PC-3 (cell line): Measurements from ENCODE around the gene ZBTB45. TPM values are rescaled to one million over a fixed set of nuclear protein-coding genes. Genes with fewer than 3 reads are reported as not detected.
A peak's percentile ranks its signal among the peaks of the same experiment; 100 is the strongest.
"Not testable (repeated sequence)": the region's sequence is repeated elsewhere in the genome, so short reads cannot be mapped to it uniquely, and the experiment has no call there.

Experiments
- ATAC-seq: fragments of 200-7000 bp; cut with Tn5 transposase; 2 replicates; pipeline ENCODE4 v1.9.1; 2020; ENCODE audit warnings: mild to moderate bottlenecking, moderate library complexity
- BruUV-seq: library from RNA; stranded (reverse); fragments of 400-500 nt; replicated peaks from 2 replicates; lab custom pipeline; 2021; lab: Mats Ljungman, UMichigan
- CTCF ChIA-PET: fragments of 300-600 bp; sonication (Branson Sonifier 250); formaldehyde crosslinking; loops from one replicate; lab custom pipeline; 2022; ENCODE audit warnings: antibody characterized with exemption; lab: Charles Lee
- POLR2A ChIA-PET: fragments of 300-600 bp; sonication (Branson Sonifier 250); formaldehyde crosslinking; loops from one replicate; lab custom pipeline; 2022; ENCODE audit warnings: antibody characterized with exemption; ENCODE audit not compliant: unreplicated experiment; lab: Charles Lee
- DNase-seq: peaks from one replicate; pipeline ENCODE4 v3.0.0-alpha.2; 2015
- H2AFZ ChIP-seq: fragments of 300-600 bp; sonication (generic); 2 replicates; pipeline ENCODE4 v1.6.0; 2016; ENCODE audit warnings: antibody characterized with exemption, low read length
- H3F3A ChIP-seq: fragments of 300-600 bp; sonication (generic); one replicate; pipeline ENCODE4 v1.6.0; 2017; ENCODE audit warnings: antibody characterized with exemption, low read length, control low read depth, mild to moderate bottlenecking; ENCODE audit not compliant: unreplicated experiment
- H3K27ac ChIP-seq: fragments of 300-600 bp; sonication (generic); 2 replicates; pipeline ENCODE4 v1.5.1; 2016; ENCODE audit warnings: mild to moderate bottlenecking, low read length
- H3K27me3 ChIP-seq: fragments of 300-600 bp; sonication (generic); 2 replicates; pipeline ENCODE4 v1.6.1; 2016; ENCODE audit warnings: low read length, mixed read lengths
- H3K36me3 ChIP-seq: fragments of 300-600 bp; sonication (generic); 2 replicates; pipeline ENCODE4 v1.6.1; 2016; ENCODE audit warnings: low read depth, mixed run types, low read length, mixed read lengths
- H3K4me1 ChIP-seq: fragments of 300-600 bp; sonication (generic); 2 replicates; pipeline ENCODE4 v1.5.1; 2016; ENCODE audit warnings: low read length; ENCODE audit not compliant: insufficient read depth
- H3K4me2 ChIP-seq: fragments of 300-600 bp; sonication (generic); 2 replicates; pipeline ENCODE4 v1.6.0; 2016; ENCODE audit warnings: low read length
- H3K4me3 ChIP-seq: fragments of 300-600 bp; sonication (generic); 2 replicates; pipeline ENCODE4 v1.5.1; 2016; ENCODE audit warnings: mild to moderate bottlenecking, low read length, mixed read lengths
- H3K79me2 ChIP-seq: fragments of 300-600 bp; sonication (generic); 2 replicates; pipeline ENCODE4 v1.6.1; 2017; ENCODE audit warnings: low read length, mixed read lengths
- H3K9ac ChIP-seq: fragments of 300-600 bp; sonication (generic); 2 replicates; pipeline ENCODE4 v1.6.0; 2016; ENCODE audit warnings: mild to moderate bottlenecking, low read length
- H3K9me2 ChIP-seq: fragments of 300-600 bp; sonication (generic); replicated peaks from 2 replicates; pipeline ENCODE4 v1.6.1; 2016; ENCODE audit warnings: mixed run types, low read length, mixed read lengths
- H3K9me3 ChIP-seq: fragments of 300-600 bp; sonication (generic); 2 replicates; pipeline ENCODE4 v1.6.1; 2016; ENCODE audit warnings: low read length, mixed read lengths
- H4K20me1 ChIP-seq: fragments of 300-600 bp; sonication (generic); 2 replicates; pipeline ENCODE4 v1.6.1; 2016; ENCODE audit warnings: low read length, mixed read lengths
- CTCF ChIP-seq: fragments of 300-600 bp; sonication (generic); conservative IDR thresholded peaks from 2 replicates; pipeline ENCODE4 v1.5.1; 2017; ENCODE audit warnings: antibody characterized with exemption, low read depth, mild to moderate bottlenecking, low read length
- EZH2 ChIP-seq: fragments of 300-600 bp; sonication (generic); IDR thresholded peaks from one replicate; pipeline ENCODE4 v1.6.1; 2017; ENCODE audit warnings: antibody characterized with exemption, mild to moderate bottlenecking, low read length; ENCODE audit not compliant: unreplicated experiment
- EZH2phosphoT487 ChIP-seq: fragments of 300-600 bp; sonication (generic); IDR thresholded peaks from 2 replicates; pipeline ENCODE4 v1.6.1; 2018; ENCODE audit warnings: mild to moderate bottlenecking, antibody characterized with exemption, low read length, borderline replicate concordance
- intact Hi-C: fragments of 100-400 bp; cut with micrococcal nuclease; formaldehyde crosslinking; loops from 2 replicates; pipeline ENCODE4 v1.9.0; 2023
- total RNA-seq: library from RNA; depleted of rRNA; stranded (reverse); fragments of >200 nt; gene quantifications from 2 replicates; pipeline ENCODE4 v1.2.3, GENCODE V29; 2014

The ZBTB45 gene
- total RNA-seq, 1 experiment from 2014 or later = 14.0 TPM

- no peaks in the 10 kb centered on the region for H3F3A ChIP-seq
- ChIA-PET POLR2A (no interaction called here), CTCF (no interaction called here)
- no peak overlapping the region for H2AFZ ChIP-seq
- no peak overlapping the region for H3K27ac ChIP-seq
- peaks cover 2% of the 10 kb centered on the region for H3K79me2 ChIP-seq
- no peaks in the 10 kb centered on the region for H3K27me3 ChIP-seq
- BruUV-seq = no TSS peak
- H3K4me3 ChIP-seq = no peak overlapping the region
- no peaks in the 10 kb centered on the region for H3K9me3 ChIP-seq
- 0 out of 2 replicates have a peak, but pooled peaks cover 2% of the 10 kb centered on the region for H3K36me3 ChIP-seq
- H3K9ac ChIP-seq = no peak overlapping the region
- H3K9me2 ChIP-seq = no peaks in the 10 kb centered on the region
- no peak for ATAC-seq
- intact Hi-C loops = no loop called here
- peak overlapping the region; percentile 93 for H3K4me2 ChIP-seq
- no peaks in the 10 kb centered on the region for H4K20me1 ChIP-seq
- no peak for TF ChIP-seq CTCF
- TF ChIP-seq EZH2phosphoT487 = no peak
- TF ChIP-seq EZH2 = no peak
- DNase-seq = no peak
- H3K4me1 ChIP-seq = peaks cover 20% of the 10 kb centered on the region
These were observed 45.2 kb downstream of the ZBTB45 start for GRCh38 chr19:58474291-58474996.

- ATAC-seq (no peak), DNase-seq (no peak)
- Histone ChIP-seq H3K4me1 (peaks cover 20% of the 10 kb centered on the region), H3F3A (no peaks in the 10 kb centered on the region), H3K4me3 (no peak overlapping the region), H3K9me3 (no peaks in the 10 kb centered on the region), H3K9ac (no peak overlapping the region), H4K20me1 (no peaks in the 10 kb centered on the region), H2AFZ (no peak overlapping the region), H3K27me3 (no peaks in the 10 kb centered on the region), H3K79me2 (peaks cover 8% of the 10 kb centered on the region), H3K36me3 (0 out of 2 replicates have a peak, but pooled peaks cover 6% of the 10 kb centered on the region), H3K4me2 (no peak overlapping the region), H3K9me2 (no peaks in the 10 kb centered on the region), H3K27ac (no peak overlapping the region)
- CTCF ChIA-PET = no interaction called here
- no peak for TF ChIP-seq EZH2
- TF ChIP-seq CTCF = no peak
- intact Hi-C loops = no loop called here
- BruUV-seq = no TSS peak
- POLR2A ChIA-PET = no interaction called here
These were observed 45.8 kb downstream of the ZBTB45 start for GRCh38 chr19:58473775-58474174.

DNA sequence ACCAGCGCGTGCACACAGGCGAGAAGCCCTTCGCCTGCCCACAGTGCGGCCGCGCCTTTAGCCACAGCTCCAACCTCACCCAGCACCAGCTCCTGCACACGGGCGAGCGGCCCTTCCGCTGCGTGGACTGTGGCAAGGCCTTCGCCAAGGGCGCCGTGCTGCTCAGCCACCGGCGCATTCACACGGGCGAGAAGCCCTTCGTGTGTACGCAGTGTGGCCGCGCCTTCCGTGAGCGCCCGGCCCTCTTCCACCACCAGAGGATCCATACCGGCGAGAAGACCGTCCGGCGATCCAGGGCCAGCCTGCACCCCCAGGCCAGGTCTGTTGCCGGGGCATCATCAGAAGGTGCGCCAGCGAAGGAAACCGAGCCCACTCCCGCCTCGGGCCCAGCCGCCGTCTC lies 47.9 kb downstream of the ZBTB45 start:
- no peaks in the 10 kb centered on the region for H3K9me2 ChIP-seq
- no peak overlapping the region for H3K27ac ChIP-seq
- no peaks in the 10 kb centered on the region for H3K27me3 ChIP-seq
- peaks cover 23% of the 10 kb centered on the region for H3K4me1 ChIP-seq
- POLR2A ChIA-PET = no interaction called here
- H4K20me1 ChIP-seq = no peaks in the 10 kb centered on the region
- no TSS peak for BruUV-seq
- TF ChIP-seq EZH2 (no peak), CTCF (no peak), EZH2phosphoT487 (no peak)
- H3K36me3 ChIP-seq = 0 out of 2 replicates have a peak, but pooled peaks cover 6% of the 10 kb centered on the region
- CTCF ChIA-PET = no interaction called here
- DNase-seq (no peak), ATAC-seq (no peak)
- H3K4me2 ChIP-seq = no peak overlapping the region
- H3K9me3 ChIP-seq = no peaks in the 10 kb centered on the region
- H3K79me2 ChIP-seq = peaks cover 26% of the 10 kb centered on the region
- intact Hi-C loops = no loop called here
- H3F3A ChIP-seq = no peaks in the 10 kb centered on the region
- H3K4me3 ChIP-seq = no peak overlapping the region
- no peak overlapping the region for H3K9ac ChIP-seq
- H2AFZ ChIP-seq = no peak overlapping the region

DNA sequence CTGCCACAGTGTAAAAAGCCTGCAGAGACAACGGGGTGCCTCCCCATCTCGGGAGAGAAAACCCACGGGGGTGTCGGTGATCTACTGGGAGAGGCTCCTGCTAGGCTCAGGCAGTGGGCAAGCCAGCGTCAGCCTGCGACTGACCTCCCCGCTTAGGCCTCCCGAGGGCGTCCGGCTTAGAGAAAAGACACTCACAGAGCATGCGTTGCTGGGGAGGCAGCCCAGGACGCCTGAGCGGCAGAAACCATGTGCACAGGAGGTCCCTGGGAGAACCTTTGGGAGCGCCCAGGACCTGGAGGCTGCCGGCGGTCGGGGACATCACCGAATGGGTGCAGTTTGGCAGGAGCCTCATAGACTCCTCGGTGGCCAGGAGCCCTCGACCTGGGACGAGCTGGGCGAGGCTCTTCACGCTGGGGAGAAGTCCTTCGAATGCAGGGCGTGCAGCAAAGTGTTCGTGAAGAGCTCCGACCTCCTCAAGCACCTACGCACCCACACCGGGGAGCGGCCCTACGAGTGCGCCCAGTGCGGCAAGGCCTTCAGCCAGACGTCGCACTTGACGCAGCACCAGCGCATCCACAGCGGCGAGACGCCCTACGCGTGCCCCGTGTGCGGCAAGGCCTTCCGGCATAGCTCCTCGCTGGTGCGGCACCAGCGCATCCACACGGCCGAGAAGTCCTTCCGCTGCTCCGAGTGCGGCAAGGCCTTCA lies 48.6 kb downstream of the ZBTB45 start:
- H3K9me3 ChIP-seq, H3K27me3 ChIP-seq, H3K9me2 ChIP-seq, H4K20me1 ChIP-seq, BruUV-seq, ATAC-seq, H3K4me3 ChIP-seq, CTCF ChIA-PET, H3K36me3 ChIP-seq, H2AFZ ChIP-seq, H3F3A ChIP-seq, H3K27ac ChIP-seq, H3K9ac ChIP-seq, H3K4me2 ChIP-seq, DNase-seq, intact Hi-C loops, POLR2A ChIA-PET: not testable (repeated sequence)
- H3K4me1 ChIP-seq = peaks cover 22% of the 10 kb centered on the region
- peaks cover 26% of the 10 kb centered on the region for H3K79me2 ChIP-seq
